ENCODE measurements around the gene SLC34A2. TPM values are rescaled to one million over a fixed set of nuclear protein-coding genes. Genes with fewer than 3 reads are reported as not detected.

Gene SLC34A2
- total and polyA plus RNA-seq, 10 of the 15 experiments (the other 5 are each of a cell fraction or from before 2014, with no cell fraction given): 0.08 to 0.59 TPM; not detected in 8

DNA sequence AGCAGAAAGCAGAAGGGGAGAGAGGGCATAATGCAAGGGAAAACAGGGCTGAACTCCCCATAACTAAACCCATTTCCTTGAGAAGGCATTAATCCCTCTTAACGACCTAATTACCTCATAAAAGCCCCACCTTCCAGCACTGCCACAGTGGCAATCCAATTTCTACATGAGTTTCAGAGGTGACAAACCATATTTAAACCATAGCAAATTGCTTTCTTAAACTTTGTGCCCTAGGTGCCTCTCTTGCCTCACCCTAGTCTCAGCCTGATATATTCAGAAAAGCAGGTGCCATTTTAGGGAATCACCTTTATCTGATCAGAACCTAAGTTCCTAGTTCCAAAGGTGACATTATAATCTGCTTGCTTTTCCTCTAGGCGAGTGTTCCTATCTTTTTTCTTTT is 48.9 kb downstream of the SLC34A2 start:
- Histone ChIP-seq H3K27me3 (replicated peaks in 1 of 2; ENCODE audit: control insufficient read depth in 2 of 2, insufficient read depth in 2 of 2, low read length in 1 of 2) (no peaks in the 10 kb centered on the region), H3K79me2 (ENCODE audit: control insufficient read depth, insufficient read depth, low read length) (no peaks in the 10 kb centered on the region), H3K9ac (ENCODE audit: control insufficient read depth, insufficient read depth, low read length) (no peak overlapping the region), H4K20me1 (ENCODE audit: control insufficient read depth, insufficient read depth) (no peaks in the 10 kb centered on the region), H2AFZ (ENCODE audit: control insufficient read depth, low read depth, low read length) (no peak overlapping the region), H3K36me3 (ENCODE audit: control insufficient read depth in 2 of 2, insufficient read depth in 2 of 2, low read length in 1 of 2) (no peaks in the 10 kb centered on the region), H3K9me3 (replicated peaks; ENCODE audit: control insufficient read depth, insufficient read depth, low read length) (no peaks in the 10 kb centered on the region), H3K27ac (ENCODE audit: control insufficient read depth, insufficient read depth) (no peak overlapping the region), H3K4me1 (ENCODE audit: control insufficient read depth, insufficient read depth, low read length) (no peaks in the 10 kb centered on the region), H3K4me3 (no peak overlapping the region), H3K4me2 (ENCODE audit: control insufficient read depth, insufficient read depth) (no peak overlapping the region)
- no TSS peak for BruUV-seq (replicated peaks)
- CTCF ChIA-PET: no interaction called here
- TF ChIP-seq RFX5 (IDR thresholded peaks at IDR 0.05; ENCODE audit: low read depth, low read length): no peak
- no peak for TF ChIP-seq CBX3 (IDR thresholded peaks at IDR 0.05; ENCODE audit: borderline replicate concordance, low read depth)
- TF ChIP-seq CREB1 (IDR thresholded peaks at IDR 0.05; ENCODE audit: low read depth): no peak
- TF ChIP-seq, protein P1, sequence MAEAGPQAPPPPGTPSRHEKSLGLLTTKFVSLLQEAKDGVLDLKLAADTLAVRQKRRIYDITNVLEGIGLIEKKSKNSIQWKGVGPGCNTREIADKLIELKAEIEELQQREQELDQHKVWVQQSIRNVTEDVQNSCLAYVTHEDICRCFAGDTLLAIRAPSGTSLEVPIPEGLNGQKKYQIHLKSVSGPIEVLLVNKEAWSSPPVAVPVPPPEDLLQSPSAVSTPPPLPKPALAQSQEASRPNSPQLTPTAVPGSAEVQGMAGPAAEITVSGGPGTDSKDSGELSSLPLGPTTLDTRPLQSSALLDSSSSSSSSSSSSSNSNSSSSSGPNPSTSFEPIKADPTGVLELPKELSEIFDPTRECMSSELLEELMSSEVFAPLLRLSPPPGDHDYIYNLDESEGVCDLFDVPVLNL (IDR thresholded peaks at IDR 0.05; ENCODE audit: low read depth, low read length): no peak
- no peak for TF ChIP-seq MTA2 (IDR thresholded peaks at IDR 0.05; ENCODE audit: low read depth)
- TF ChIP-seq HDGF (IDR thresholded peaks at IDR 0.05): no peak
- TF ChIP-seq FOXK2 (IDR thresholded peaks at IDR 0.05): no peak
- no peak for TF ChIP-seq YY1 (IDR thresholded peaks at IDR 0.05; ENCODE audit: low read depth, low read length)
- TF ChIP-seq ATF2 (IDR thresholded peaks at IDR 0.05; ENCODE audit: low read length): no peak
- no peak for TF ChIP-seq PAX8 (IDR thresholded peaks at IDR 0.05)
- TF ChIP-seq, protein P2, sequence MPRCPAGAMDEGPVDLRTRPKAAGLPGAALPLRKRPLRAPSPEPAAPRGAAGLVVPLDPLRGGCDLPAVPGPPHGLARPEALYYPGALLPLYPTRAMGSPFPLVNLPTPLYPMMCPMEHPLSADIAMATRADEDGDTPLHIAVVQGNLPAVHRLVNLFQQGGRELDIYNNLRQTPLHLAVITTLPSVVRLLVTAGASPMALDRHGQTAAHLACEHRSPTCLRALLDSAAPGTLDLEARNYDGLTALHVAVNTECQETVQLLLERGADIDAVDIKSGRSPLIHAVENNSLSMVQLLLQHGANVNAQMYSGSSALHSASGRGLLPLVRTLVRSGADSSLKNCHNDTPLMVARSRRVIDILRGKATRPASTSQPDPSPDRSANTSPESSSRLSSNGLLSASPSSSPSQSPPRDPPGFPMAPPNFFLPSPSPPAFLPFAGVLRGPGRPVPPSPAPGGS (IDR thresholded peaks at IDR 0.05; ENCODE audit: borderline replicate concordance, insufficient read depth, low read depth, low read length, poor library complexity, severe bottlenecking): no peak
- TF ChIP-seq IRF4 (IDR thresholded peaks at IDR 0.05; ENCODE audit: low read depth, low read length): no peak
- in situ Hi-C loops (cut with MboI) (no loop called here), intact Hi-C loops (cut with micrococcal nuclease; ENCODE audit: unreplicated experiment) (no loop called here)
- RAD21 ChIA-PET (ENCODE audit: unreplicated experiment): no interaction called here
- 11% methylated on average over 2 of the region's 2 CpGs for WGBS (ENCODE audit: insufficient coverage, insufficient replicate concordance, low lambda C conversion rate, missing lambda C conversion rate)
- SMC1A ChIA-PET (ENCODE audit: uncharacterized antibody, unreplicated experiment): no interaction called here
- DNase-seq (ENCODE audit: low read depth, low spot score) (no peak), ATAC-seq (no peak), FAIRE-seq (no peak)
- POLR2A ChIA-PET: interaction anchor here (0.6 kb wide), 1 partner anchor 22 kb away, joined by 3 read pairs; no protein-coding TSS in a partner anchor
